ENCODE data around the gene TBX1. TPM values are rescaled to one million over a fixed set of nuclear protein-coding genes. Genes with fewer than 3 reads are reported as not detected.
A peak's percentile ranks its signal among the peaks of the same experiment; 100 is the strongest.

TBX1 gene
- total RNA-seq, 4 donors from 2014 or later = 1.0 to 23.2 (median 5.8) TPM

DNA sequence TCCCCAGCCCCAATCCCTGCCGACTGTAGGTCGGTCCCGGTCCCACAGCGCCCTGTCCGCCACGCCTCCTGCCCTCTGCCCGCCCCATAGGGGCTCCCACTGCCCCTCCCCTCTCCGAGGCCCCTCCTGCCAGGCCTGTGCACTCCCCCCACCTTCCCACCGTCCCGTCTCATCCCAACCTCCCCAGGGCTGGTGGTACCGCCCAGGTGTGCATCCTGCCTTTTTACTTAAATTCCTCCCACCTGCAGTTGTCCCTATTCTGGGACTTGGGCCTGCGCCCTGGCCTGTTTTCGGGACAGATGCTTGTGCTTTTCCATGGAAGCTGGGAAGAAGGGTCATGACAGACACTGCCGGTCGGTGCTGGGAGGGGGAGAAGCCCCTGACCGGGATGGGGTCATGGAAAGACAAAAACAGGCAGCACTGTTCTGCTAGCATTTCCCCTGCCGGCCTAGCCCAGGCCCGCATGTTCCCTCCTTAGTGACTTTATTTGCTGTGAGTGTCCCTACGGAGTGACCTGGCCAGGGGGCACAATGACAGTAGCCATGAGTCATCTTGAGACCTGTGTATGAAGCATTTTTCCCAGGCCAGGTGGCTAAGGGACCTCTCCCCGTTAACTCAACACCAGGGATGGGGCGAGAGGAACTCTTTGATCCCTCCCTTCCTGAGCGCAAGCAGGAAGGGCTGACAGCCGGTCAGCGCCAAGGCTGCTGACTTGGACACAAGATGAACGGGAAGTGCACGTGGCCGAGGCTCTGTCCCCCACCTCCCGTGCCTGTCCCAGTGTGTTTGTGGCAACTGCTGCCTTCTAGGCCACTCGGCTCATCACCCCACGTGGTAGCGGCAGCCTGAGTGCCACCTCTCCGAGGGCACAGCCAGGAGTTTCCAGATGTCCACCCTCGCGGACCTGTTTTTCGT is 7.1 kb downstream of the TBX1 start:
- H3K27ac ChIP-seq = no peak overlapping the region
- TF ChIP-seq POLR2A (IDR thresholded peaks at IDR 0.05) = no peak
- TF ChIP-seq, protein P1, sequence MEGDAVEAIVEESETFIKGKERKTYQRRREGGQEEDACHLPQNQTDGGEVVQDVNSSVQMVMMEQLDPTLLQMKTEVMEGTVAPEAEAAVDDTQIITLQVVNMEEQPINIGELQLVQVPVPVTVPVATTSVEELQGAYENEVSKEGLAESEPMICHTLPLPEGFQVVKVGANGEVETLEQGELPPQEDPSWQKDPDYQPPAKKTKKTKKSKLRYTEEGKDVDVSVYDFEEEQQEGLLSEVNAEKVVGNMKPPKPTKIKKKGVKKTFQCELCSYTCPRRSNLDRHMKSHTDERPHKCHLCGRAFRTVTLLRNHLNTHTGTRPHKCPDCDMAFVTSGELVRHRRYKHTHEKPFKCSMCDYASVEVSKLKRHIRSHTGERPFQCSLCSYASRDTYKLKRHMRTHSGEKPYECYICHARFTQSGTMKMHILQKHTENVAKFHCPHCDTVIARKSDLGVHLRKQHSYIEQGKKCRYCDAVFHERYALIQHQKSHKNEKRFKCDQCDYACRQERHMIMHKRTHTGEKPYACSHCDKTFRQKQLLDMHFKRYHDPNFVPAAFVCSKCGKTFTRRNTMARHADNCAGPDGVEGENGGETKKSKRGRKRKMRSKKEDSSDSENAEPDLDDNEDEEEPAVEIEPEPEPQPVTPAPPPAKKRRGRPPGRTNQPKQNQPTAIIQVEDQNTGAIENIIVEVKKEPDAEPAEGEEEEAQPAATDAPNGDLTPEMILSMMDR (IDR thresholded peaks at IDR 0.05) = no peak
- intact Hi-C loops (cut with DNase I; ENCODE audit: low total_unique reads) = no loop called here
- DNase-seq = peak in 1 of 2 donors; percentile 39
- no peaks in the 10 kb centered on the region for H3K4me1 ChIP-seq
- no peaks in the 10 kb centered on the region for H3K9me3 ChIP-seq
- no peak overlapping the region for H3K4me3 ChIP-seq
- no peaks in the 10 kb centered on the region for H3K36me3 ChIP-seq
- peaks cover 7 to 41% of the 10 kb centered on the region in 2 donors for H3K27me3 ChIP-seq

DNA sequence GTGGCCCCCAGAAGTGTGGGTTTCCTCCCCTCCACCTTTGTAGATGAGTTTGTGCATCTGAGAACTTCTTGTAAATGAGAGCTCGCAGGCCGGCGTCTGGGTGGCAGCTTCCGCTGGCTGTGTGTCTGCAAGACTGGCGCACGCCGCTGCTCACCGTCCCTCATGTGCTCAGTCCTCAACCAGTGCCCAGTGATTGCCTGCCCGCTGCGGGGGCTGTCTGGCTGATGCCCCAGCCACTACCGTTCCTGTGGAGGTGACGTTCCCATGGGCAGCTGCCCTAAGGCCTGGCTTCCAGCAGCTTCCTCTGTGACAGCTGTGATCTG is 8.8 kb downstream of the TBX1 start:
- no peaks in the 10 kb centered on the region for H3K36me3 ChIP-seq
- TF ChIP-seq POLR2A (IDR thresholded peaks at IDR 0.05) = no peak
- TF ChIP-seq, protein P1 (IDR thresholded peaks at IDR 0.05) = no peak
- no peak overlapping the region for H3K4me3 ChIP-seq
- no peaks in the 10 kb centered on the region for H3K4me1 ChIP-seq
- intact Hi-C loops (cut with DNase I; ENCODE audit: low total_unique reads) = no loop called here
- DNase-seq = no peak
- H3K27ac ChIP-seq = no peak overlapping the region
- H3K9me3 ChIP-seq = no peaks in the 10 kb centered on the region
- H3K27me3 ChIP-seq = peaks cover 7 to 32% of the 10 kb centered on the region in 2 donors

DNA sequence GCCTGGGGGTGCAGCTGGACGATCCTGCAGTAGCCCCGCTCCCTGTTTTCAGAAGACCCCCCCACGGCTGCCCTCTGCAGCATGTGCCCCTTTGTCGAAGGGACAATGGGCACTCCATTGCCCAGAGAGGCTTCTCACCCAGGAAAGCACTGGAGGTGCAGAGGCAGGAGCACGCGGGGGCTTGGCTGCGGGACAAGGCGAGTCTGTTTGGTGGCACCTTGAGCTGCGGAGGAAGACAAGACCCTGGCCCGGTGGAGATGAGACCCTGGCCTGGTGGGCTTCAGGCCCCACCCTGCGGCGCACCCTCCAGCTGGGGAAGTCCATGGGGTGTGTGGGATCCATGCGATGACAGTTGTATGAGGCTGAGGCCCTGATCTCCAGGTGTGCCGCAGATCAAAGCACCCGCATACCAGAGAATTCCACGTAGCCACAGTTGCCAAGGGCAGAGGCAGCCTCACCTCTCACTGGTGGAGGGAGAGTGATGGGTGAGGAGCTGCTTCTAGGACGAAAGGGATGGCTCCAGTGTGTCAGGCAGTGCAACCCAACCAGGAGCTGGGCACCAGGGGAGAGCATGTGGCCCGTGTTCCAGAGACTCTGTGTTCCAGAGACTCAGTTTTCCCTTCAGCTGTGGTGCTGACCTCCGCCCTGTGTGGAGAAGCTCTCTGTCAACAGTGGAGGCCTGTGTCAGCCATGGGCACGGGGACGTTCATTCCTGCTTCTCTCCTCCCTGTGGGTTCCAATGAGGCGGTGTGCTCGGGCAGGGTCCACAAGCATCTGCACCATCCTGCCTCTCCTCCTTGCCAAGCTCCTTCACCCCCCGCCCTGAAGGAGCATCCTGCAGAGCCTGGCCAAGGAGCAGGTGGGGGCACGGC is 10.0 kb downstream of the TBX1 start:
- H3K4me3 ChIP-seq = no peak overlapping the region
- no peak for DNase-seq
- H3K27me3 ChIP-seq = peaks cover 7 to 27% of the 10 kb centered on the region in 2 donors
- no peak overlapping the region for H3K27ac ChIP-seq
- H3K36me3 ChIP-seq = no peaks in the 10 kb centered on the region
- intact Hi-C loops (cut with DNase I; ENCODE audit: low total_unique reads) = no loop called here
- TF ChIP-seq, protein P1 (IDR thresholded peaks at IDR 0.05) = no peak
- no peak for TF ChIP-seq POLR2A (IDR thresholded peaks at IDR 0.05)
- no peaks in the 10 kb centered on the region for H3K4me1 ChIP-seq
- no peaks in the 10 kb centered on the region for H3K9me3 ChIP-seq

DNA sequence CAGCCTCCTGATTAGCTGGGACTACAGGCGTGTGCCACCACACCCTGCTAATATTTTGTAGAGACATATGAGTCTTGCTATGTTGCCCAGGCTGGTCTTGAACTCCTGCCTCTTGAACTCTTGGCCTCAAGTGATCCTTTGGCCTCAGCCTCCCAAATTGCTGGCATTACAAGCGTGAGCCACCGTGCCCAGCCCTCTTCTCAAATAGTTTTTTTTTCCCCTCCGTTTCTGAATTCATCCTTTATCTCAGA is 11.8 kb downstream of the TBX1 start:
- intact Hi-C loops (cut with DNase I; ENCODE audit: low total_unique reads) = no loop called here
- Histone ChIP-seq H3K4me1 (no peaks in the 10 kb centered on the region), H3K27me3 (peaks cover 0 to 22% of the 10 kb centered on the region in 2 donors), H3K9me3 (no peaks in the 10 kb centered on the region), H3K36me3 (no peaks in the 10 kb centered on the region), H3K27ac (no peak overlapping the region), H3K4me3 (no peak overlapping the region)
- DNase-seq = no peak
- no peak for TF ChIP-seq POLR2A (IDR thresholded peaks at IDR 0.05)

DNA sequence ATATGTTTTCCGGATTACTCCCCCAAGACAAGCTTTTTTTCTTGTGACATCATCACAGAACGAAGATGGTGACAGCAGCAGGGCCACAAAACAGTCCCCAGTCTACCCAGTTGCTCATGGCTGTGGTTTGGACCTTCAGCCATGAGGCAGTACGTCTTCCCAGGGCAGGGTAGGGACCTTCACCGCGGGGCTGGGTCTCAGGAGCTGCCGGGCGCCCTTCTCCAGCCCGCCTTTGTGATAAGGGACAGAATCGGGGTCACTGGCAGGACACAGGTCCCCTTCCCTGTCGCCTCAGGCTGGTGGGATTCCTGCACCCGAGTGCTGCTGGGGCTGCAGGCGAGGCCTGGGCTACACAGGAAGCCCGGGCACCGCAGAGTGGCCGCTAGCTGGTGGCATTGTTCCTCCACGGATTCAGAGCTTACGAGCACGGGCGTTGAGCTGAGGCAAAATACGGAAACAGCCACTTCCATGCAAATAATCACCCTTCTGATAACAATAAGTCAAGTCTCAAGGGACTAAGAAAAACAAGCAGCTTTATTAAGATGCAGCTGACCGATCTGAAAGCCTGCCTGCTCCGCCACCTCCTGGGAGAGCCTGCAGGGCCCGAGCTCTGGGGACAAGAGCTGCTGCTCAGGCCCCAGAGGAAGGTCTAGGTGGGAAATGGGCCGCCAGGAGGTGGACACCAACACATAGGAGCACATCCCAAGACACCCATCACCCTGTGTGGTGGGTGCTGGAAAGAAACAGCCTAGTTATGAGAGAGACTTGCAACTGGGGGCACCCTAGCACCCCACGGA is 12.3 kb downstream of the TBX1 start:
- peaks cover 0 to 17% of the 10 kb centered on the region in 2 donors for H3K27me3 ChIP-seq
- intact Hi-C loops (cut with DNase I; ENCODE audit: low total_unique reads) = no loop called here

More for the DNA sequence above, 12.3 kb downstream of the TBX1 start:
- Histone ChIP-seq H3K36me3 (no peaks in the 10 kb centered on the region), H3K4me3 (no peak overlapping the region), H3K27ac (no peak overlapping the region), H3K4me1 (no peaks in the 10 kb centered on the region), H3K9me3 (no peaks in the 10 kb centered on the region)
- TF ChIP-seq, protein P1 (IDR thresholded peaks at IDR 0.05) = no peak
- TF ChIP-seq POLR2A (IDR thresholded peaks at IDR 0.05) = no peak
- DNase-seq = no peak

Data from uterus (tissue), 4 donors.